Smooth muscle cell (in vitro differentiated cells): ENCODE results near the gene TRIO. TPM values are rescaled to one million over a fixed set of nuclear protein-coding genes. Genes with fewer than 3 reads are reported as not detected.

ENCODE experiments used
- DNase-seq: peaks from one replicate; lab custom pipeline; 2025; ENCODE audit not compliant: unreplicated experiment; lab: John Stamatoyannopoulos, UW
- H2AFZ ChIP-seq: fragments of 200-600 bp; sonication (generic); 2 replicates; pipeline ENCODE4 v1.6.0; 2016; ENCODE audit warnings: antibody characterized with exemption, low read depth, mild to moderate bottlenecking
- H3F3A ChIP-seq: fragments of 200-600 bp; sonication (generic); 2 replicates; pipeline ENCODE4 v1.6.0; 2017; ENCODE audit warnings: antibody characterized with exemption, low read depth
- H3K27ac ChIP-seq: fragments of 200-600 bp; sonication (generic); 2 replicates; pipeline ENCODE4 v1.5.1; 2016; ENCODE audit warnings: low read depth, mild to moderate bottlenecking
- H3K27me3 ChIP-seq: fragments of 200-600 bp; sonication (generic); 2 replicates; pipeline ENCODE4 v1.6.1; 2016; ENCODE audit warnings: low read depth, mild to moderate bottlenecking
- H3K36me3 ChIP-seq: fragments of 200-600 bp; sonication (generic); 2 replicates; pipeline ENCODE4 v1.5.1; 2016; ENCODE audit warnings: low read depth
- H3K4me1 ChIP-seq: fragments of 200-600 bp; sonication (generic); 2 replicates; pipeline ENCODE4 v1.5.1; 2016; ENCODE audit warnings: low read depth
- H3K4me2 ChIP-seq: fragments of 200-600 bp; sonication (generic); 2 replicates; pipeline ENCODE4 v1.6.0; 2016; ENCODE audit warnings: mild to moderate bottlenecking
- H3K4me3 ChIP-seq: fragments of 200-600 bp; sonication (generic); 2 replicates; pipeline ENCODE4 v1.5.1; 2016; ENCODE audit warnings: mild to moderate bottlenecking
- H3K79me2 ChIP-seq: fragments of 200-600 bp; sonication (generic); 2 replicates; pipeline ENCODE4 v1.6.0; 2016; ENCODE audit warnings: low read depth, mild to moderate bottlenecking
- H3K9ac ChIP-seq: fragments of 200-600 bp; sonication (generic); 2 replicates; pipeline ENCODE4 v1.6.0; 2016; ENCODE audit warnings: low read depth
- H3K9me3 ChIP-seq: fragments of 200-600 bp; sonication (generic); replicated peaks from 2 replicates; pipeline ENCODE4 v1.5.1; 2016; ENCODE audit warnings: low read depth
- H4K20me1 ChIP-seq: fragments of 200-600 bp; sonication (generic); 2 replicates; pipeline ENCODE4 v1.6.0; 2016; ENCODE audit warnings: low read depth
- WGBS: methylation state at CpG from one replicate; pipeline ENCODE4 v1.1.7; 2016; ENCODE audit warnings: low lambda C conversion rate; 5-methylcytosine and 5-hydroxymethylcytosine counted together
- polyA plus RNA-seq: library from polyadenylated mRNA; unstranded; fragments of >200 nt; fragmentation: Nextera tagmentation; extraction: Ambion mirVana; gene quantifications from 2 replicates; pipeline ENCODE4 v1.2.1, GENCODE V29; 2016
- total RNA-seq: library from RNA; depleted of rRNA; stranded (reverse); fragments of >200 nt; gene quantifications from 2 replicates; pipeline ENCODE4 v1.2.3, GENCODE V29; 2014
- TF ChIP-seq, protein P1 (sequence below): fragments of 200-600 bp; sonication (generic); IDR thresholded peaks from 2 replicates; pipeline ENCODE4 v1.5.1; 2017; ENCODE audit warnings: borderline replicate concordance, mild to moderate bottlenecking, antibody characterized with exemption; ENCODE audit not compliant: insufficient read depth, poor library complexity, severe bottlenecking

TRIO gene
- total and polyA plus RNA-seq, 2 experiments from 2014 or later, result 10.2 to 118 TPM

DNA sequence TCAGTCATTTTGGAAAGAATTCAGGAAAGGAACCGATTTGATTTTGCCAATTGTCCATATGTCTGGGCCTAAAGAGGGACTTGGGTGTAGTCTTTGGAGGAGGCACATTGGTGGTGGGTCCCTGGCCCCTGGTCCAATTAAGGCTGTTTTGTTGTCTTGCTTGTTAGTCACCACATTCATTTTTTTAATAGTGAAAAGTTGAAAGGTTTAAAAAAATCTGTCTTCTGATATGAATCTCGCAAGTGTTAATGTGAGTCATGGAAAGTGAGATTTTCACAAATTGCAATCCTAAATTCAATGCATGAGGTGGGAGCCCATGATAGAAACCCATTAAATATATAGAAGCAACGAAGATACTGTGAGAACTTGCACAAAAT, 272.5 kb downstream of the TRIO start:
- peaks cover 12% of the 10 kb centered on the region for H3K36me3 ChIP-seq
- H3F3A ChIP-seq, result peaks cover 35% of the 10 kb centered on the region

GRCh38 chr5:14416621-14417275, 273.6 kb downstream of the TRIO start:
- peak overlapping the region; percentile 79 for H3K27ac ChIP-seq
- peaks cover 28% of the 10 kb centered on the region for H3K4me1 ChIP-seq
- H3F3A ChIP-seq, result peaks cover 38% of the 10 kb centered on the region
- TF ChIP-seq, protein P1, sequence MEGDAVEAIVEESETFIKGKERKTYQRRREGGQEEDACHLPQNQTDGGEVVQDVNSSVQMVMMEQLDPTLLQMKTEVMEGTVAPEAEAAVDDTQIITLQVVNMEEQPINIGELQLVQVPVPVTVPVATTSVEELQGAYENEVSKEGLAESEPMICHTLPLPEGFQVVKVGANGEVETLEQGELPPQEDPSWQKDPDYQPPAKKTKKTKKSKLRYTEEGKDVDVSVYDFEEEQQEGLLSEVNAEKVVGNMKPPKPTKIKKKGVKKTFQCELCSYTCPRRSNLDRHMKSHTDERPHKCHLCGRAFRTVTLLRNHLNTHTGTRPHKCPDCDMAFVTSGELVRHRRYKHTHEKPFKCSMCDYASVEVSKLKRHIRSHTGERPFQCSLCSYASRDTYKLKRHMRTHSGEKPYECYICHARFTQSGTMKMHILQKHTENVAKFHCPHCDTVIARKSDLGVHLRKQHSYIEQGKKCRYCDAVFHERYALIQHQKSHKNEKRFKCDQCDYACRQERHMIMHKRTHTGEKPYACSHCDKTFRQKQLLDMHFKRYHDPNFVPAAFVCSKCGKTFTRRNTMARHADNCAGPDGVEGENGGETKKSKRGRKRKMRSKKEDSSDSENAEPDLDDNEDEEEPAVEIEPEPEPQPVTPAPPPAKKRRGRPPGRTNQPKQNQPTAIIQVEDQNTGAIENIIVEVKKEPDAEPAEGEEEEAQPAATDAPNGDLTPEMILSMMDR, result no peak
- H3K4me2 ChIP-seq, result peak overlapping the region; percentile 16
- DNase-seq, result no peak
- H3K27me3 ChIP-seq, result no peaks in the 10 kb centered on the region
- WGBS, result 53% methylated on average over 12 of the region's 12 CpGs
- H4K20me1 ChIP-seq, result peaks cover 76% of the 10 kb centered on the region
- no peak overlapping the region for H3K4me3 ChIP-seq
- H2AFZ ChIP-seq, result no peak overlapping the region
- H3K79me2 ChIP-seq, result no peaks in the 10 kb centered on the region
- peaks cover 12% of the 10 kb centered on the region for H3K36me3 ChIP-seq
- no peaks in the 10 kb centered on the region for H3K9me3 ChIP-seq
- H3K9ac ChIP-seq, result peak overlapping the region; percentile 4

More for the DNA sequence above, 272.5 kb downstream of the TRIO start:
- Histone ChIP-seq H3K79me2 (no peaks in the 10 kb centered on the region), H3K9ac (no peak overlapping the region), H3K27ac (peak overlapping the region; percentile 79), H3K4me3 (no peak overlapping the region), H3K27me3 (no peaks in the 10 kb centered on the region), H2AFZ (no peak overlapping the region), H3K4me1 (peaks cover 28% of the 10 kb centered on the region), H3K4me2 (no peak overlapping the region), H4K20me1 (peaks cover 67% of the 10 kb centered on the region), H3K9me3 (no peaks in the 10 kb centered on the region)
- TF ChIP-seq, protein P1, result no peak
- WGBS, result 79% methylated on average over 3 of the region's 3 CpGs
- no peak for DNase-seq

DNA sequence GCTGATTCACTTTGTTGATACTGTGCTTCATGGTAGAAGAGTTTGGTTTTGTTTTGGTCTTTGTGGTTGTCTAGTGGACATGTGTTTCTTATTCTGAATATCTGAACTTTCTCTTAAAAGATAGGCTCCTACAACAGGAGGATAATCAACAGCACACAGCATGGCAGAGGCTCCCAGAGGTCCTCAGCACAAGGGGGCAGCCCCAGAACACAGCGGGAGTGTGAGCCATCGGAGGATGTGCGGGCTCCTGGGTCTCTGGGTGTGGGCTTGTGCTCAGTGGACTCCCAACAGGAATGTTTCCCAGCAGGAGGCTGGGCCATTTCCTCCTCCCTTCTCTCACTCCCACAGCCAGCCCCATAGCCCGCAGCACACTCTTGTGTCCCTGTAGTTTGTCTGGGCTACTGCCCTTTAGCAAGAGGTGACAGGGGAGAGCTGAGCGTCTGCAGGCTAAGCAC, 274.2 kb downstream of the TRIO start:
- Histone ChIP-seq H3K9ac (peak overlapping the region; percentile 7), H3K27ac (peak overlapping the region; percentile 79), H4K20me1 (peaks cover 78% of the 10 kb centered on the region), H3K79me2 (no peaks in the 10 kb centered on the region), H3K4me3 (no peak overlapping the region), H3K4me1 (peaks cover 28% of the 10 kb centered on the region), H3K9me3 (no peaks in the 10 kb centered on the region), H3F3A (peaks cover 38% of the 10 kb centered on the region), H3K36me3 (peaks cover 12% of the 10 kb centered on the region), H3K4me2 (peak overlapping the region; percentile 16), H2AFZ (no peak overlapping the region), H3K27me3 (no peaks in the 10 kb centered on the region)
- no peak for DNase-seq
- 27% methylated on average over 5 of the region's 5 CpGs for WGBS
- TF ChIP-seq, protein P1, result no peak
